ENCODE results near the gene LYPD5.
"Not testable (repeated sequence)": the region's sequence is repeated elsewhere in the genome, so short reads cannot be mapped to it uniquely, and the experiment has no call there.

The LYPD5 gene

GRCh38 chr19:43806848-43807247 lies 4.6 kb upstream of the LYPD5 start:
- POLR2A ChIA-PET = no interaction called here
- CTCF ChIA-PET = interaction anchor here (1.4 kb wide), 1 partner anchor 10 kb away, joined by 4 read pairs; no protein-coding TSS in a partner anchor
- TF ChIP-seq CTCF (IDR thresholded peaks at IDR 0.05; ENCODE audit: insufficient read depth, low read length, missing control alignments) = no peak
- DNase-seq (ENCODE audit: low read depth, low spot score) = no peak
- H3K4me3 ChIP-seq (ENCODE audit: low read depth, low read length) = no peak overlapping the region

GRCh38 chr19:43806401-43806800 lies 4.2 kb upstream of the LYPD5 start:
- CTCF ChIA-PET = interaction anchor here (1.4 kb wide), 1 partner anchor 10 kb away, joined by 4 read pairs; no protein-coding TSS in a partner anchor
- DNase-seq (ENCODE audit: low read depth, low spot score); H3K4me3 ChIP-seq (ENCODE audit: low read depth, low read length); POLR2A ChIA-PET: not testable (repeated sequence)

- TF ChIP-seq CTCF (IDR thresholded peaks at IDR 0.05; ENCODE audit: insufficient read depth, low read length, missing control alignments) = no peak
- no peak overlapping the region for H3K4me3 ChIP-seq (ENCODE audit: low read depth, low read length)
- ChIA-PET CTCF (no interaction called here), POLR2A (no interaction called here)
- no peak for DNase-seq (ENCODE audit: low read depth, low spot score)
These were observed 2.2 kb upstream of the LYPD5 start for GRCh38 chr19:43804432-43804831.

GRCh38 chr19:43799502-43800142 lies 2.6 kb downstream of the LYPD5 start:
- no peak for DNase-seq (ENCODE audit: low read depth, low spot score)
- ChIA-PET POLR2A (no interaction called here), CTCF (interaction anchor here (0.8 to 2.8 kb wide), 3 partner anchors 10 to 245 kb away, joined by 3 to 13 read pairs (median 3); no protein-coding TSS in a partner anchor)
- TF ChIP-seq CTCF (IDR thresholded peaks at IDR 0.05; ENCODE audit: insufficient read depth, low read length, missing control alignments) = no peak
- no peak overlapping the region for H3K4me3 ChIP-seq (ENCODE audit: low read depth, low read length)

- TF ChIP-seq CTCF (IDR thresholded peaks at IDR 0.05; ENCODE audit: insufficient read depth, low read length, missing control alignments) = no peak
- POLR2A ChIA-PET = no interaction called here
- peak overlapping the region; percentile 61 for H3K4me3 ChIP-seq (ENCODE audit: low read depth, low read length)
- CTCF ChIA-PET = interaction anchor here (1.0 to 2.8 kb wide), 2 partner anchors 11 to 244 kb away, joined by 3 to 13 read pairs; no protein-coding TSS in a partner anchor
- DNase-seq (ENCODE audit: low read depth, low spot score) = no peak
These were observed 3.5 kb downstream of the LYPD5 start for GRCh38 chr19:43798546-43799409.

- ChIA-PET CTCF (interaction anchor here (1.6 kb wide), 1 partner anchor 13 kb away, joined by 7 read pairs; no protein-coding TSS in a partner anchor), POLR2A (no interaction called here)
- H3K4me3 ChIP-seq (ENCODE audit: low read depth, low read length) = peak overlapping the region; percentile 61
- no peak for DNase-seq (ENCODE audit: low read depth, low spot score)
- no peak for TF ChIP-seq CTCF (IDR thresholded peaks at IDR 0.05; ENCODE audit: insufficient read depth, low read length, missing control alignments)
These were observed 4.2 kb downstream of the LYPD5 start for GRCh38 chr19:43798026-43798545.
